Activated naive CD8-positive, alpha-beta T cell treated with anti-CD3 and anti-CD28 coated beads, Interleukin-2, amount 50 U/mL, for 24 hours (primary cell): ENCODE data around the gene PFDN4.

Experiments used
- ATAC-seq: fragments of 150-1000 bp; cut with Tn5 transposase; one replicate; pipeline ENCODE4 v1.10.0; 2021
- DNase-seq: peaks from one replicate; pipeline ENCODE4 v3.0.0; 2021
- H3K27ac Mint-ChIP-seq: one replicate; pipeline ENCODE4 v1.8.0; 2021; ENCODE audit warnings: mild to moderate bottlenecking, mixed read lengths
- H3K27me3 Mint-ChIP-seq: one replicate; pipeline ENCODE4 v1.8.0; 2021; ENCODE audit warnings: mixed read lengths
- H3K36me3 Mint-ChIP-seq: one replicate; pipeline ENCODE4 v1.8.0; 2021; ENCODE audit warnings: low read depth, mixed read lengths
- H3K4me1 Mint-ChIP-seq: one replicate; pipeline ENCODE4 v1.8.0; 2021; ENCODE audit warnings: mixed read lengths
- H3K4me3 Mint-ChIP-seq: one replicate; pipeline ENCODE4 v1.8.0; 2021; ENCODE audit warnings: mild to moderate bottlenecking, moderate library complexity, mixed read lengths
- H3K9me3 Mint-ChIP-seq: one replicate; pipeline ENCODE4 v1.8.0; 2021; ENCODE audit warnings: mixed read lengths

PFDN4 gene

GRCh38 chr20:54207743-54208547 is at the start of gene PFDN4:
PFDN4 (plus strand) TSS chr20:54208087; CDS start chr20:54208101, 14 bp downstream.
- Mint-ChIP-seq H3K9me3 (no peaks in the 10 kb centered on the region), H3K27ac (peak within 1 kb of the TSS; percentile 100), H3K27me3 (no peaks in the 10 kb centered on the region), H3K4me3 (peak within 1 kb of the TSS; percentile 92), H3K36me3 (peaks cover 13% of the 10 kb centered on the region), H3K4me1 (peaks cover 55% of the 10 kb centered on the region)
- ATAC-seq: peak; percentile 82
- peak; percentile 86 for DNase-seq

GRCh38 chr20:54158226-54158625 is 49.7 kb upstream of the PFDN4 start:
- ATAC-seq (no peak), DNase-seq (no peak)
- Mint-ChIP-seq H3K9me3 (no peaks in the 10 kb centered on the region), H3K27me3 (peaks cover 6% of the 10 kb centered on the region), H3K36me3 (no peaks in the 10 kb centered on the region), H3K4me3 (no peak overlapping the region), H3K4me1 (no peaks in the 10 kb centered on the region), H3K27ac (no peak overlapping the region)

GRCh38 chr20:54158856-54159418 is 49.0 kb upstream of the PFDN4 start:
- no peak for ATAC-seq
- Mint-ChIP-seq H3K36me3 (no peaks in the 10 kb centered on the region), H3K9me3 (no peaks in the 10 kb centered on the region), H3K4me3 (no peak overlapping the region), H3K4me1 (no peaks in the 10 kb centered on the region), H3K27ac (no peak overlapping the region), H3K27me3 (peaks cover 6% of the 10 kb centered on the region)
- no peak for DNase-seq

- DNase-seq: no peak
Measured at GRCh38 chr20:54160065-54161007, 47.6 kb upstream of the PFDN4 start.

GRCh38 chr20:54161008-54161820 is 46.7 kb upstream of the PFDN4 start:
- no peak for DNase-seq
- Mint-ChIP-seq H3K4me1 (no peaks in the 10 kb centered on the region), H3K4me3 (no peak overlapping the region), H3K27ac (no peak overlapping the region), H3K36me3 (no peaks in the 10 kb centered on the region), H3K27me3 (peaks cover 6% of the 10 kb centered on the region), H3K9me3 (no peaks in the 10 kb centered on the region)
- no peak for ATAC-seq

More at GRCh38 chr20:54160065-54161007, 47.6 kb upstream of the PFDN4 start:
- Mint-ChIP-seq H3K4me1 (no peaks in the 10 kb centered on the region), H3K27me3 (peaks cover 6% of the 10 kb centered on the region), H3K27ac (no peak overlapping the region), H3K4me3 (no peak overlapping the region), H3K36me3 (no peaks in the 10 kb centered on the region), H3K9me3 (no peaks in the 10 kb centered on the region)
- no peak for ATAC-seq

GRCh38 chr20:54161821-54162149 is 46.1 kb upstream of the PFDN4 start:
- H3K27me3 Mint-ChIP-seq: peaks cover 9% of the 10 kb centered on the region
- H3K36me3 Mint-ChIP-seq: no peaks in the 10 kb centered on the region
- no peak overlapping the region for H3K27ac Mint-ChIP-seq
- H3K9me3 Mint-ChIP-seq: no peaks in the 10 kb centered on the region
- no peak for DNase-seq
- H3K4me3 Mint-ChIP-seq: no peak overlapping the region
- no peaks in the 10 kb centered on the region for H3K4me1 Mint-ChIP-seq
- ATAC-seq: no peak

GRCh38 chr20:54162378-54163009 is 45.4 kb upstream of the PFDN4 start:
- no peak overlapping the region for H3K27ac Mint-ChIP-seq
- H3K9me3 Mint-ChIP-seq: no peaks in the 10 kb centered on the region
- peaks cover 9% of the 10 kb centered on the region for H3K27me3 Mint-ChIP-seq
- DNase-seq (no peak), ATAC-seq (no peak)
- no peak overlapping the region for H3K4me3 Mint-ChIP-seq
- H3K4me1 Mint-ChIP-seq: no peaks in the 10 kb centered on the region
- no peaks in the 10 kb centered on the region for H3K36me3 Mint-ChIP-seq

- H3K27ac Mint-ChIP-seq: no peak overlapping the region
- DNase-seq (no peak), ATAC-seq (no peak)
- H3K4me3 Mint-ChIP-seq: no peak overlapping the region
- no peaks in the 10 kb centered on the region for H3K36me3 Mint-ChIP-seq
- peaks cover 14% of the 10 kb centered on the region for H3K27me3 Mint-ChIP-seq
- H3K4me1 Mint-ChIP-seq: no peaks in the 10 kb centered on the region
- H3K9me3 Mint-ChIP-seq: no peaks in the 10 kb centered on the region
Measured at GRCh38 chr20:54163402-54163801, 44.5 kb upstream of the PFDN4 start.

- DNase-seq (no peak), ATAC-seq (no peak)
- no peak overlapping the region for H3K27ac Mint-ChIP-seq
- no peaks in the 10 kb centered on the region for H3K9me3 Mint-ChIP-seq
- H3K4me1 Mint-ChIP-seq: no peaks in the 10 kb centered on the region
- H3K36me3 Mint-ChIP-seq: no peaks in the 10 kb centered on the region
- peaks cover 27% of the 10 kb centered on the region for H3K27me3 Mint-ChIP-seq
- H3K4me3 Mint-ChIP-seq: no peak overlapping the region
Measured at GRCh38 chr20:54165014-54165413, 42.9 kb upstream of the PFDN4 start.

- ATAC-seq (no peak), DNase-seq (no peak)
- Mint-ChIP-seq H3K27me3 (peaks cover 33% of the 10 kb centered on the region), H3K9me3 (no peaks in the 10 kb centered on the region), H3K27ac (no peak overlapping the region), H3K4me3 (no peak overlapping the region), H3K36me3 (no peaks in the 10 kb centered on the region), H3K4me1 (no peaks in the 10 kb centered on the region)
Measured at GRCh38 chr20:54165803-54166202, 42.1 kb upstream of the PFDN4 start.

GRCh38 chr20:54166987-54167662 is 40.8 kb upstream of the PFDN4 start:
- no peak overlapping the region for H3K4me3 Mint-ChIP-seq
- no peak for ATAC-seq
- H3K36me3 Mint-ChIP-seq: no peaks in the 10 kb centered on the region
- no peak for DNase-seq
- no peaks in the 10 kb centered on the region for H3K9me3 Mint-ChIP-seq
- H3K4me1 Mint-ChIP-seq: no peaks in the 10 kb centered on the region
- H3K27me3 Mint-ChIP-seq: peaks cover 40% of the 10 kb centered on the region
- no peak overlapping the region for H3K27ac Mint-ChIP-seq

- Mint-ChIP-seq H3K4me1 (no peaks in the 10 kb centered on the region), H3K36me3 (no peaks in the 10 kb centered on the region), H3K27ac (no peak overlapping the region), H3K27me3 (peaks cover 50% of the 10 kb centered on the region), H3K9me3 (no peaks in the 10 kb centered on the region), H3K4me3 (no peak overlapping the region)
- no peak for DNase-seq
- no peak for ATAC-seq
Measured at GRCh38 chr20:54167909-54168872, 39.7 kb upstream of the PFDN4 start.
